Tibial nerve (tissue), 3 donors: ENCODE measurements around the gene RASSF6.

Experiments used
- CTCF ChIP-seq, 5 experiments: fragments of 200-600 bp in 3 of 5; fragments of 450-650 bp in 2 of 5; sonication (generic) in 3 of 5; IDR thresholded peaks; one replicate each; pipeline ENCODE4 v1.5.1; 2016 to 2019; ENCODE audit warnings: antibody characterized with exemption in 5 of 5, mild to moderate bottlenecking in 3 of 5, moderate library complexity in 2 of 5
- POLR2A ChIP-seq, 2 donors: fragments of 450-650 bp; IDR thresholded peaks; one replicate each; pipeline ENCODE4 v1.6.1; 2017; ENCODE audit warnings: antibody characterized with exemption in 2 of 2, mild to moderate bottlenecking in 2 of 2, moderate library complexity in 2 of 2

GRCh38 chr4:73533515-73534422 is 86.5 kb downstream of the RASSF6 start:
- TF ChIP-seq CTCF (IDR thresholded peaks at IDR 0.05): no peak
- no peak for TF ChIP-seq POLR2A (IDR thresholded peaks at IDR 0.05)
